Measurements from ENCODE around the gene FTMT.

The FTMT gene

DNA sequence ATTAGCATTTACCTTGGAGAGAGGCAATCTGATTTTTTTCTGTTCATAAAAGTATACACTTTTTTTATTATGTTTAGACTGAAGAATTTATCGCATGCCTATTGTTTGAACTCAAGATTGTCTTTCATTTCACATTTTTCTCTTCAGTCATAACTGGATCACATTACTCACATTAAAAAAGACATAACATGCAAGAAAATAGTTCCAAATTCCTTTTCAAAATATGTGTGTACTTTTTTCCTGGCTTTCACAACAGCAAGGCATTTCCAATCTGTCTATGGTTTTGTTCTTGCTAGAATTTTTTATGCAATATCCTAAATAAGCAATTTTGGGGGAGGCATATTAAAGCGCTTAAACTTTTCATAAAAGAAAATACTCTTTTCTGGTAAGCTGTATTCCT is 21.2 kb downstream of the FTMT start:
- H3K27me3 Mint-ChIP-seq (ENCODE audit: low read depth), result no peaks in the 10 kb centered on the region
- H3K9me3 Mint-ChIP-seq, result no peaks in the 10 kb centered on the region
- no peak for DNase-seq (ENCODE audit: low spot score)
- no peak overlapping the region for H3K27ac Mint-ChIP-seq
- no peaks in the 10 kb centered on the region for H3K4me1 Mint-ChIP-seq (ENCODE audit: low read depth)
- no peaks in the 10 kb centered on the region for H3K36me3 Mint-ChIP-seq (ENCODE audit: low read depth)
- no peak overlapping the region for H3K4me3 Mint-ChIP-seq

DNA sequence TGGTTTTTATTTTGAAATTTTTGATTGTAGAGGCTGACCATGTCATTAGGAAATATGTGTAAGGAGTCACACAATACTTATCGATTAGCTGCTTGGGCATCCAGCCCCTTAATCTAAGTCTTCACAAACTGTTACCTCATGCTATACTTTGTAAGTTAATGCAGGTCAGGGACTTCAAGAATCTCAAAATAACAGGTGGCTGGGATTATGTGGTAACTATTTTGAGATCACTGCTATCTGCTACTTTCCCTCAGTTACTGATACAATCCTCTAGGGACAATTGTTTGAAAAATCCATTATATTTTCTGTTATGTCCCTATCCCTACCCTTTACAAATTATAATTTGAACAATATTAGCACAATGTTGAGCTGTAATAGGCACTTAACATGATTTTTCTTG is 21.7 kb downstream of the FTMT start:
- Mint-ChIP-seq H3K27ac (no peak overlapping the region), H3K36me3 (ENCODE audit: low read depth) (no peaks in the 10 kb centered on the region), H3K4me3 (no peak overlapping the region), H3K9me3 (no peaks in the 10 kb centered on the region), H3K27me3 (ENCODE audit: low read depth) (no peaks in the 10 kb centered on the region), H3K4me1 (ENCODE audit: low read depth) (no peaks in the 10 kb centered on the region)
- no peak for DNase-seq (ENCODE audit: low spot score)

DNA sequence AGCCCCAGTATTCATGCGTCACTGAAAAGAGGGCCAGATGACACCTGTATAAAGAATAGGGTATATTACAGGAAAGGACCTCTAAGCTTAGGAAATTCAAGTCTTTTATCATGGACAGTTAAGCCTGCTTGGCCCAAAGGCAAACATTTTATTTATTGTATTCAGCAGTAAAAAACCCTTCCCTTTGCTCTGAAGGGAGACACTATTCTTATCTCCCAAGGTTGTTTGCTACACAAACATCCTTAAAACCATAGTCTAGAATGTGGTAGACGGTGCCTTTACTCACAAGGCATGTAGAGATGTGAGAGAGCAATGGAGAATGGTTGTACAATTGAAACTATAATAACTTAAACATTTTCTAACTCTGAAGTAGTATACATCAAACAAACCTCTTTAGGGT is 33.9 kb downstream of the FTMT start:
- no peak for DNase-seq (ENCODE audit: low spot score)
- Mint-ChIP-seq H3K36me3 (ENCODE audit: low read depth) (no peaks in the 10 kb centered on the region), H3K4me3 (no peak overlapping the region), H3K27ac (no peak overlapping the region), H3K9me3 (no peaks in the 10 kb centered on the region), H3K27me3 (ENCODE audit: low read depth) (no peaks in the 10 kb centered on the region), H3K4me1 (ENCODE audit: low read depth) (no peaks in the 10 kb centered on the region)

DNA sequence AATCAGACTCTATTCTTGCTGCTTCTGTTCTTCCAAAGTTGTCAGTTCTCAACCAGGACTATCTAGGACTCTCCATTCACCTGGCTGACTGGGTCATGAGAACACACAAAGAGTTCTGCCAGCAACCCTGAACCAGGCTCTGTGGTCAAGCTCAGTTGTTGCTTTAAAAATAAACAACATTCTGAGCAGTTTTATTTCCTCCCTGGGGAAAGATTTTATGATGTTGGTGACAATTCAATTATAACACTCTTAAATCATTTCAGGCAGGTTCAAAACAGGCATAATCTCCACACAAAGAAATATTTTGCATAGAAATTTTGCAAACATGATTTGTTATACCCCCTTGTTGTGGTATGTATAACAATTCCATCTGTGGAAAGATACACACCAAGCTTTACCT is 36.0 kb downstream of the FTMT start:
- Mint-ChIP-seq H3K4me1 (ENCODE audit: low read depth) (no peaks in the 10 kb centered on the region), H3K4me3 (no peak overlapping the region), H3K9me3 (no peaks in the 10 kb centered on the region), H3K27me3 (ENCODE audit: low read depth) (no peaks in the 10 kb centered on the region), H3K36me3 (ENCODE audit: low read depth) (no peaks in the 10 kb centered on the region), H3K27ac (no peak overlapping the region)
- DNase-seq (ENCODE audit: low spot score), result no peak

DNA sequence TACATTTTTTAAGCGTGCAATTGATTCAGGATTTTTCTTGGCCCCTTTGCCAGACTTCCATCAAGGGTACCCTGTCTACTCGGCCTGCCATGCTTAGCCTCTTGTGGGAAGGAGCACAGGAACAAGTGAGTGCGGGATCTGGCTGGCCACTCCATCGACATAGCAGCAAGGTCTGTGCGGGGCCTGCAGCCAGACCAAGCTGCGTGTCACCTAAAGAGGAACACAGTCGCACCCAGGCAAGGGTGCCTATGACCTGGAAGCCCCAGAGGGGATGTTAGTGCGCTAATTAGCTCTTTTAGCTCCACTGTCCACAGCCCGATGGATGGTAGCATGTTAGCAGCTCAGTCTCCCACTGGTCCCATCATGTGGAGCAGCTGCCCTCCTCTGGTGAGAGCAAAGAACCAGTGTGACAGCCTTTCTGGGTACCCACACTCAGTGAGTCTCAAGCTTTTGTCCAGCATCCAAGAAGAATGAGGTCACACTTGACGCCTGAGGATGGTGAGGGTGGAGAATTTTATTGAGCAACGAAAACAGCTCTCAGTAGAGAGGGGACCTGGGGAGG is 38.7 kb downstream of the FTMT start:
- Mint-ChIP-seq H3K4me1 (ENCODE audit: low read depth) (no peaks in the 10 kb centered on the region), H3K27me3 (ENCODE audit: low read depth) (no peaks in the 10 kb centered on the region), H3K9me3 (no peaks in the 10 kb centered on the region), H3K27ac (no peak overlapping the region), H3K36me3 (ENCODE audit: low read depth) (no peaks in the 10 kb centered on the region), H3K4me3 (no peak overlapping the region)
- DNase-seq (ENCODE audit: low spot score), result no peak

DNA sequence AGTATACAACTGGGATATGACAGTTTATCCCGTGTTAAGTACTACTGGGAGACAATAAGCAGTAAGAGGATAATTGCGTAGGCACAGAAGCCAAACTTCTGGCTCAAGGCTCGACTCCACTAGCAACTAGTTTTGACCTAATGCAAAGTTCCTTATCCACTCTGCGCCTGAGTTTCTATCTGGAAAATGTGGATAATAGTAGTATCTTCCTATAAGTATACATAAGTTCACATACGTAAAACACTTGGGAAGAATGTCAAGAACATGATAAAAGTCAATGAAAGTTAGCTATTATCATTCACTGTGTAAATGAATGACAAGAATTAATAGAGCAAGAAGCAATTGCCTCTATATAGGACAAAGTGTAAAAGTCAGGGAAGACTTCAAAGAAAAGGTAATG is 45.7 kb downstream of the FTMT start:
- DNase-seq (ENCODE audit: low spot score), result no peak
- H3K36me3 Mint-ChIP-seq (ENCODE audit: low read depth), result no peaks in the 10 kb centered on the region
- no peaks in the 10 kb centered on the region for H3K27me3 Mint-ChIP-seq (ENCODE audit: low read depth)
- no peak overlapping the region for H3K4me3 Mint-ChIP-seq
- H3K4me1 Mint-ChIP-seq (ENCODE audit: low read depth), result no peaks in the 10 kb centered on the region
- no peak overlapping the region for H3K27ac Mint-ChIP-seq
- no peaks in the 10 kb centered on the region for H3K9me3 Mint-ChIP-seq

DNA sequence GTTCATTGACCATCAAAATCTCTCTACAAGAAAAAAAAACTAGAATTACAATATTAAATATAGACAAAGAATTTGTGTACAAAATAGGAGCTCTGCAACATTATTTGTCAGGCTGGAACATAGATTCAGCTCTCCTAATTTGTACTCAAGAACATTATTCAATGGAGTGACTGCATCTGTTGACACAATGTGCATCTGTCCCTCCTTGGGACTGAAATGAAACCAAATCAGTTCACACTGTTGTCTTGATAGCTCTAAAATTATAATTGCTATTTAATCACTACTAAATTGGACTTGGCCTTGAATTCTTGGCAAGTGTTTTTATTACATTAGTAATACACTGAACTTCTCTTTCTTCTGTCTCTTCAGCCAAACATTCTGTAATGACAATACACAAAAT is 47.7 kb downstream of the FTMT start:
- no peaks in the 10 kb centered on the region for H3K4me1 Mint-ChIP-seq (ENCODE audit: low read depth)

More for the DNA sequence above, 47.7 kb downstream of the FTMT start:
- no peak for DNase-seq (ENCODE audit: low spot score)
- no peak overlapping the region for H3K4me3 Mint-ChIP-seq
- no peaks in the 10 kb centered on the region for H3K27me3 Mint-ChIP-seq (ENCODE audit: low read depth)
- H3K27ac Mint-ChIP-seq, result no peak overlapping the region
- H3K36me3 Mint-ChIP-seq (ENCODE audit: low read depth), result no peaks in the 10 kb centered on the region
- no peaks in the 10 kb centered on the region for H3K9me3 Mint-ChIP-seq
